OCI-LY1 (cell line): ENCODE data around the gene EIF3L.

Experiments
- EZH2 ChIP-seq: fragments of 200-600 bp; sonication (generic), shearing (Covaris generic); IDR thresholded peaks from 2 replicates; pipeline ENCODE4 v1.8.0; 2017; ENCODE audit warnings: borderline replicate concordance, mixed run types, mild to moderate bottlenecking, antibody characterized with exemption, low read length, moderate library complexity, mixed read lengths
- TF ChIP-seq, protein P1 (sequence below): fragments of 200-600 bp; sonication (generic), shearing (Covaris generic); IDR thresholded peaks from 2 replicates; pipeline ENCODE4 v1.5.1; 2017; ENCODE audit warnings: mild to moderate bottlenecking, antibody characterized with exemption, low read length, moderate library complexity, mixed read lengths

DNA sequence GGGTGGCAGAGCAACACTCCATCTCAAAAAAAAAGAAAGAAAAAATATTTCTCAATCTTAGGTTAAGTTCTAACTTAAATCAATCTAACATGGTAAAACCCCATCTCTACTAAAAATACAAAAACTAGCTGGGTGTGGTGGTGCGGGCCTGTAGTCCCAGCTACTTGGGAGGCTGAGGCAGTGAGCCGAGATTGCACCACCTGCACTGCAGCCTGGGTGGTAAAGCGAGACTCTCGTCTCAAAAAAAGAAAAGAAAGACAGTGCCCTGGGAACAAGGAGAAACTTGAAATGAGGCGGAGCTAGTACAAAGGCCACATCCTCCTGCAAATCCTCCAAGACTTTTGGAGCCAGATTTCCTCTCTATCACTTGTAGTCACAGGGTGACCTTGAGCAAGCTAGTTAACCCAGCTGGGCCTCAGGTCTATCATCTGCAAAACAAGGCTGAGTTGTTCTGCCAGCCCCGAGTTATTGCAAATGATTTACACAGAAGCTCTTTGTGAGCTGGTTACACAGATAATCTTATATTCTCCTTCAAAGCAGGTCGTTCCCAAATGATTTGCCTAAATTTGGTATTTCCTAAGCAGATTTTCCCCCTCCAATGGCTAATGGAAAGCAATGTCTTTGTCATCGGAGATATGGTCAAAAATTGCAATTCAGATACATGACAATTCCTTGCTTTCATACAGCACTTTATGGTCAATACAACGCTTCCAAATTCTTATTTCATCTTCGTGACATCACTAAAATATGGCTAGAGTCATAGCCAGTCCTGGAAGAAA is 7.0 kb upstream of the EIF3L start:
- TF ChIP-seq, protein P1, sequence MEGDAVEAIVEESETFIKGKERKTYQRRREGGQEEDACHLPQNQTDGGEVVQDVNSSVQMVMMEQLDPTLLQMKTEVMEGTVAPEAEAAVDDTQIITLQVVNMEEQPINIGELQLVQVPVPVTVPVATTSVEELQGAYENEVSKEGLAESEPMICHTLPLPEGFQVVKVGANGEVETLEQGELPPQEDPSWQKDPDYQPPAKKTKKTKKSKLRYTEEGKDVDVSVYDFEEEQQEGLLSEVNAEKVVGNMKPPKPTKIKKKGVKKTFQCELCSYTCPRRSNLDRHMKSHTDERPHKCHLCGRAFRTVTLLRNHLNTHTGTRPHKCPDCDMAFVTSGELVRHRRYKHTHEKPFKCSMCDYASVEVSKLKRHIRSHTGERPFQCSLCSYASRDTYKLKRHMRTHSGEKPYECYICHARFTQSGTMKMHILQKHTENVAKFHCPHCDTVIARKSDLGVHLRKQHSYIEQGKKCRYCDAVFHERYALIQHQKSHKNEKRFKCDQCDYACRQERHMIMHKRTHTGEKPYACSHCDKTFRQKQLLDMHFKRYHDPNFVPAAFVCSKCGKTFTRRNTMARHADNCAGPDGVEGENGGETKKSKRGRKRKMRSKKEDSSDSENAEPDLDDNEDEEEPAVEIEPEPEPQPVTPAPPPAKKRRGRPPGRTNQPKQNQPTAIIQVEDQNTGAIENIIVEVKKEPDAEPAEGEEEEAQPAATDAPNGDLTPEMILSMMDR = no peak
- TF ChIP-seq EZH2 = no peak
